KBM-7 (cell line): ENCODE data around the gene DOCK3.
"Not testable (repeated sequence)": the region's sequence is repeated elsewhere in the genome, so short reads cannot be mapped to it uniquely, and the experiment has no call there.

Source experiments
- DNase-seq: peaks from one replicate; pipeline ENCODE4 v3.0.0-alpha.2; 2015
- in situ Hi-C: fragments of 300-500 bp; cut with MboI; formaldehyde crosslinking; loops from 2 replicates; pipeline ENCODE4 v1.14.3; 2020; ENCODE audit warnings: low sequenced_read_pairs, low pct_unique_long_range_greater_than_20kb, mixed read lengths

Gene DOCK3

GRCh38 chr3:50924638-50925037, 249.9 kb downstream of the DOCK3 start:
- no peak for DNase-seq

GRCh38 chr3:50926868-50927267, 252.1 kb downstream of the DOCK3 start:
- in situ Hi-C loops = no loop called here
- DNase-seq = peak; percentile 18

More at GRCh38 chr3:50924638-50925037, 249.9 kb downstream of the DOCK3 start:
- in situ Hi-C loops = no loop called here

GRCh38 chr3:50930371-50931208, 255.9 kb downstream of the DOCK3 start:
- DNase-seq = no peak
- in situ Hi-C loops = no loop called here

GRCh38 chr3:50932918-50933317, 258.2 kb downstream of the DOCK3 start:
- in situ Hi-C loops = not testable (repeated sequence)

GRCh38 chr3:50936389-50936788, 261.7 kb downstream of the DOCK3 start:
- in situ Hi-C loops = no loop called here
- no peak for DNase-seq

More at GRCh38 chr3:50932918-50933317, 258.2 kb downstream of the DOCK3 start:
- DNase-seq = not testable (repeated sequence)

GRCh38 chr3:50947419-50947818, 272.7 kb downstream of the DOCK3 start:
- in situ Hi-C loops = no loop called here
- no peak for DNase-seq

- in situ Hi-C loops = no loop called here
- DNase-seq = no peak
These were observed 275.9 kb downstream of the DOCK3 start for GRCh38 chr3:50950591-50950990.

- no peak for DNase-seq
- in situ Hi-C loops = no loop called here
These were observed 279.2 kb downstream of the DOCK3 start for GRCh38 chr3:50953825-50954414.

- in situ Hi-C loops = no loop called here
- peak; percentile 92 for DNase-seq
These were observed 286.7 kb downstream of the DOCK3 start for GRCh38 chr3:50961386-50961785.

- in situ Hi-C loops = no loop called here
- peak; percentile 82 for DNase-seq
These were observed 296.8 kb downstream of the DOCK3 start for GRCh38 chr3:50971487-50971924.

- in situ Hi-C loops = no loop called here
- no peak for DNase-seq
These were observed 297.3 kb downstream of the DOCK3 start for GRCh38 chr3:50972029-50972428.

- in situ Hi-C loops, DNase-seq: not testable (repeated sequence)
These were observed 303.9 kb downstream of the DOCK3 start for GRCh38 chr3:50978586-50978985.

GRCh38 chr3:50978991-50979667, 304.4 kb downstream of the DOCK3 start:
- in situ Hi-C loops = no loop called here
- peak; percentile 22 for DNase-seq

GRCh38 chr3:50982540-50983325, 308.0 kb downstream of the DOCK3 start:
- in situ Hi-C loops = no loop called here
- DNase-seq = no peak

GRCh38 chr3:50983887-50984286, 309.2 kb downstream of the DOCK3 start:
- in situ Hi-C loops = no loop called here
- no peak for DNase-seq

GRCh38 chr3:50985893-50986292, 311.2 kb downstream of the DOCK3 start:
- in situ Hi-C loops = no loop called here
- no peak for DNase-seq

GRCh38 chr3:50986726-50987125, 312.0 kb downstream of the DOCK3 start:
- in situ Hi-C loops = no loop called here
- DNase-seq = no peak

GRCh38 chr3:50994537-50994936, 319.8 kb downstream of the DOCK3 start:
- in situ Hi-C loops = no loop called here
- DNase-seq = no peak

- in situ Hi-C loops = no loop called here
- no peak for DNase-seq
These were observed 320.5 kb downstream of the DOCK3 start for GRCh38 chr3:50995085-50995824.
